CD4-positive, alpha-beta T cell treated with Interleukin-10 for 1 hour (primary cell): ENCODE measurements around the gene GTPBP1.

ENCODE experiments used
- DNase-seq: peaks from one replicate; pipeline ENCODE4 v3.0.0-alpha.2; 2020

The GTPBP1 gene

DNA sequence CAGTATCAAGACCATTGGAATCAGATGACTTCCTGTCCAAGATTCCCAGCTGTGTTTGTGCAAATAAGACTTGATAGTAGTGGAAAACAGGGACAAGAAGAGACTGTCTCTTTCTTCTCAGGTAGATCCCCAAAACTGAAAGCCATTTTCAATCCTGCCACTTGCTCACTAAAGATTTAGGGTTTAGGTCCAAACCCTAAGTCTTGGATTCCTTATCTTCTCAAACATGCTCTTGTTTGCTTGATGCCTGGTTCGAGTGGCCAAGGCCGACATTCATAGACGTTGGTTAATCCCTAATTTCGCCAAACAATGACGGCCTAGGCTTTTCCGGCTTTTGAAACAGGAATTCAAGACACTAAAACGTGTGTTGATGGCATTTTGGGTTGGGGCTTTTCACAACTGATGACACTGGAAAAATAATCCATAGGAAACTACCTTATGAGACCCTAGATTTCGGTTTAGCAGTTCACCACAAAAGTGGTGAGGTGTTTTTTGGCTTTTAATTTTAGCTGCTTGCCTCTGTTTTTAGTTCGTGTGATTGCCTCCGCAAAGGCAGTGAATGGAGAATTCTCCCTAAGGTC, 1.0 kb upstream of the GTPBP1 start:
- no peak for DNase-seq

DNA sequence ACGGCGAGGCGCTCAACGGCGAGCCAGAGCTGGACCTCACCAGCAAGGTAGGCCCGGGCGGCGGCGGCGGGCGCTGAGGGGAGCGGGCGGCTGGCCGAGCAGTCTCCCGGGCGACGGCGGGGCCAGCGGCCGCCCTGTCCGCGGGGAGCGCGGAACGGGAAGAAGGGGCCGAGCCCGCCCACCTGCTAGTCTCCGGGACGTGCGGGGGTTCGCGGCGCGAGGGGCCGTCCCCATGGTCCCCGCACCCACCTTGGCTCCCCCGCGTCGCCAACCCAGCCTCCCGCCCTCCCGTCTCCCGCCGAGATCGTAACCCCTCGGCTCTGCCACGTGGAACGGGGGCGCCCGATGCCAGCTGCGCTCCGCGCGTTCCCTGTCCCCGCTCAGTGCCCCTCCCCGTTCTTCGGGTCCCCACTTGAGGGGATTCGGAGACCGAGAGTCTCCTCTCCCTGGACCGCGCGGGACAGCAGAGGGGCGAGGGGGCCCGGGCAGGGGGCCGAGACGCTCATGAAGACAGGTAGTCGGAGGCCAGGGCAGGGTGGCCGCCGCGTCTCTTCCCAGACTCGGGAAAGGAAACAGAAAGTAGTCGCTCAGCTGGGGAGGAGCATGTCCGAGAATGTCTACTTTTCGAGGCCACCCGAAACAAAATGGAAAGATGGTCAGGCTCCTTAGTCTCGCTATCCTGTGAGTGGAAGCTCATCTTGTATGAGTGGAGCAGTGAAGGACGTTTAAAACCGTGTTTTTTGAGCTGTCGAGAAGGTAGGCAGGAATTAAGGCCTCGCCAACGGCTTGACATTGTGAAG, 557 bp downstream of the GTPBP1 start:
- DNase-seq: peak; percentile 49

DNA sequence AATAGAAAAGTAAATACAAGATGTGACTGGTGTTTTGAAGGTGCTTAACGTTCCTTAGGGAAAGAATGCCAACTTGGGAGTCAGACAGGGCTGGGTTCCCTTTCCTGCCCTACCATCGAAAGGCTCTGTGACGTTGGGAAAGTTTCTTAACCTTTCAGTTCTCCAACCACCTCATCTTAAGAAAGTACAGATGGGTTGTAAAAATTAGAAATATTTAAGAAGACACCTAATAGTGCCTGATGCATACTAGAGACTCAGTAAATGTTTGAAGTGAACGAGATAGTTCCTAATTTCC, 1.1 kb downstream of the GTPBP1 start:
- DNase-seq: no peak

DNA sequence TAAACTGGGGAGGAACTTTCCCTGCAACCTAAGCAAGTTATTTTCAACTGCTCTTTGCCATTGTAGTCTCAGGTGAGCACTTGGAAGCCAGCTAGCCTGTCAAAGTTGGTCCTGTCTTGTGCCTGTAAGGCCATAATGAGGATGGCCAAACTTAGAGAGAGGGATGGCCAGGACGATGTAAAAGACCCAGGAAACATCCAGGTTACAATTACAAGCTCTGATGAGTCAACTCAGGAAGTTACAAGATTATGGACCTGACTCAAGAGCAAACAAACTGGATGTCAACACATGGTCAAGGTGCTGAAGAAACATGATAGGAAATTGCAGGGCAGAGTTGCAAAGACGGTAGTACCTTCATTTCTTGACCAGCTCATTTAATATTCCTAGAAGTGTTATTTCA, 1.6 kb downstream of the GTPBP1 start:
- no peak for DNase-seq

DNA sequence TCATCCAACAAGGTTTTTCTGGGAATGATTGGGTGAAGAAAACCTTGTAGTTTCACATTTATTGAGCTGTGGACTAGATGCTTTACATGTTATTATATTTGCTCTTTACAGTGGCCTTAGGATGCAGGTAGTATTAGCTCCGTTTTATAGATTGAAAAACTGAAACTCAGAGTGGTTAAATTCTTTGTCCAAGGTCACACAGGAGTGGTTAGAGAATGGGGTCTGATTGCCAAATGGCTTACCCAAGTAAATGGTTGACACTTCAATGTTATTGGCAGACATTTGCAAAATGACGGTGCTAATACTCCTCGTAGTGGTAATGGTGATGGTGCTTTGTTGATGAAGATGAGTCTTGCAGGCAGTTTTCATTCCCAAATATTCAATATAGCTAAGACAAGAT, 2.2 kb downstream of the GTPBP1 start:
- DNase-seq: no peak

DNA sequence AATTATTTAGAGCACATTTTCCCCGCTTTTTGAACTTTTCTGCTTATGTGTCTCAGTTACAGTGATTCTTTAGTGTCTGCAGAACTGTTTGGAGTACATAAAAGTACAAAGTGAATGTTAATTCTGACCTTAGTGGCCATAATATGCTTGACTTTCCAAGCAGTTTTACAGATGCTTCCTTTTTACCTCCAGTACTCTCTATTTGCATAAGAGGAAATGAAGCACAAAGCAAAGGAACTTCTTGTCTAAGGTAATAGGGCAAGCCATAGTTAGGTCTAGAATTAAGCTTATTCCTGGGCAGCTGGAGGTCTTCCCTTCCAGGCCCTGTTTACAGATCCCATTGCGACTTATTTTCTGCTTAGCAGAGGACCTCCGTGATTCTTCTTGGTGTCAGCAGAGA, 3.6 kb downstream of the GTPBP1 start:
- DNase-seq: no peak

DNA sequence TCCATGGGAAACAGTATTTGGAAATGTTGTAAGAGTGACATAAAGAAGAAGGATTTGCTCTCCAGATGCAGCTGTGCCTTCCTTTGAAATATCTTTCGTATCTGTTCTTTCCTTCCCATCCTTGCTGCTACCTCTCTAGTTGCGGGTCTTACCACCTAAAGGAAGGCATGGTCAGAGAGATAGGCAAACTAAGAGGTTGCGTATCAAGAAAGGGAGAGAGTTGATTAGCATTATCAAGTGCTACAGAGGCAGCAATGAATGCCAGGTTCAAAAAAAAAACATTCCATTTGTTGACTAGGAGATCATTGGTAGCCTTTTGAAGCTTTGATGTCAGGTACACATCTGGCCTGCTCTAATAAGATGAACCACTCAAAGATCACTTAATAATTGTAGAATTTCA, 4.6 kb downstream of the GTPBP1 start:
- no peak for DNase-seq

DNA sequence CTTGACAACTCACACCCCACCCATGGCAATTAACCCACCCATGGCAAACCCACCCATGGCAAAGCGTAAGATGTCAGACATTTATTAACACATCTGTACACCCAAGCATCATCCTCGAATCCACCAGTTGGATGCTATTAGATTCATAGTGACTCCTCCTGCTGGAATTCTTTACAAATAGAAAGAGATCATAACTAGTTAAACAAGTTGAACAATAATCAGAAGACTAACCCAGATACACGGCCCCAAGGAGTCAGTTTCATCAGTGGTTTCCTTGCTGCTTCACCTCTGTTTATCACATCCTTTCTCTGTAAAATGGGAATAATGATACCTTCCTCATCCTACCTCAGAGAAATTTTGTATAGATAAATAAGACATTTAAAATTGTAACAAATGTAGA, 5.1 kb downstream of the GTPBP1 start:
- no peak for DNase-seq

DNA sequence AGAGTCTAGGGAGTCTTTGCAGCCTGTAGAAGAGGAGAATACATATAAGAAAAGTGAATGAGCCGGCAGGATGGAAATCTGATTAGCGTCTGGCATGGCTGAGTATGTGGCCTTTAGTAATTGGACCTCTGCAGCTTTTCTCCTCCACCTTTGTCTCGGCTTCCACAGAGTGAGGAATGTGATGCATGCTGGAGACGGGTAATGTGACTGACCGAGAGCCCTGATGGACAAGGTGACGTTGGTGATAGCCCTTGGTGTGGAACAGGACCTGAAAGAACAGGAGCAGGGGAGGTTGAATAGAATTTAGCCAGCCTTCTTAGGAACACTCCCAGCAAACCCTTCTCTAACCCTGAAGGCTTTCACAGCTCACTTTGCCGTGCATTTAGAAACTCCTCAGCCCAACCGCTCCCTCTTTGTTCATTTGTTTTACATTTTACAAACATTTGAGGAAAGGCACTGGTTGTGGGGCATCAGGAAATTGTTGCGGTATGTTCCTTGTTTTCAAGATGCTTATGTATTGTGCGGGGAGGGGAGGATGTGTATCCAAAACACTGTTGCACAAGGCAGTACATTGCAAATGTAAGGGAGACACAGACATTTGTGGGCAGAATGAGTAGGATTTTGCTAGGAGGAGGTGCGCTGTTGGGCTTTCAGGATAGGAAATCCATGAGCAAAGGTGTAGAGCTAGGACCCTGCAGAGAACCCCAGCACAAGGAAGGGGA, 6.9 kb downstream of the GTPBP1 start:
- no peak for DNase-seq

DNA sequence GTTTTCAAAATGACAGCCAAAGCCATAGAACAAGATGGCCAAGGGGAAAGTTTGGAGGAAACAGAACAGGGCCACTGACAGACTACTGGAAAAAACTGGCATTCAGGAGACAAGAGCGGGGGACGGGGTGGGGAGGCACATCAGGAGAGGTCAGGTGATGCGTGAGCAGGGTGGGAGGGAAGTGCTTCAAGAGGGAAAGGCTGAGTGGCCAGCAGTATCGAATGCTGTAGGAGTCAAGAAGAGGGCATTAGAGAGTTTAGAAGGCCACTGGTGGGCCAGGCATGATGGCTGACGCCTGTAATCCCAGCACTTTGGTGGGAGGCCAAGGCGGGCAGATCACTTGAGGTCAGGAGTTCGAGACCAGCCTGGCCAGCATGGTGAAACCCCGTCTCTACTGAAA, 8.2 kb downstream of the GTPBP1 start:
- DNase-seq: no peak

DNA sequence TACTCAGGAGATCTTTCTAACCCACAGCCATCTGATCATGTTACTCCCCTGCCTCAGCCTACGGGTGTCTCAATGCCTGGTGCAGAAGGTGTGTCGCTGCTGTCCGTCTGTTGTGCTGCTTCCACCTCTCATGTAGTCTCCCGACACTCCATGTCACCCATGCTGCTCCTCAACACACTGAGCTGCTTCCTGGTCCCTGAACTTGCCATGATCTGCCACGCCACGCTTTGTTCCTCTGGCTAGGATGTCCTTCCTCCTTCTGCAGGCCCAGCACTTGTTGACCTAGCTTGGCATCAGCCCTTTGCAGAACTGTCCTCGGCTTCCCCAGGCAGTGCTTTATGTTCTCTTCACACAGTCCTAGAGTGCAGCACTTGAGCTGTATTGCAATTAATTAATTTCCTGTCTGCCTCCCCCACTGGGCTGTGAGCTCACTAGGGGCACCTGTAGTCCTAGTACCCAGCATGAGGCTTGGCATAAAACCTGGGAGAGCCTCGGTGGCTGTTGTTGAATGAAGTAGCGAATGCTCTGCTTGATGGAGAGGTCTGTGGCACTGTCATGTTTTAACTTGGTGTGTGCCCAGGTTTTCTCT, 9.5 kb downstream of the GTPBP1 start:
- no peak for DNase-seq

DNA sequence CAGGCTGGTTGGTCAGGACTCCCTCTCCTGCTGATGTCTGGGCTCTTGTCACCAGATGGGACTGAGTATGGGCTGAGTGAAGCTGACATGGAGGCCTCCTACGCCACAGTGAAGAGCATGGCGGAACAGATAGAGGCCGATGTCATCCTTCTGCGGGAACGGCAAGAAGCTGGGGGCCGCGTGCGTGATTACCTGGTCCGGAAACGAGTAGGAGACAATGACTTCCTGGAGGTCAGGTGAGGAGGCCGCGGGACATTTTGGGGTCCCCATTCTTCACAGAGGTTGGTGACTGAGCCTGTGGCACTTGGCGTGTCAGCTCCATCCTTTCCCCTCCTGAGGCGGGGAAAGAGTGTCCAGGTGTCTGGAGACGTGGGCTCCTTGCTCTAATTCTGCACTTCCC, 10.1 kb downstream of the GTPBP1 start:
- DNase-seq: no peak

DNA sequence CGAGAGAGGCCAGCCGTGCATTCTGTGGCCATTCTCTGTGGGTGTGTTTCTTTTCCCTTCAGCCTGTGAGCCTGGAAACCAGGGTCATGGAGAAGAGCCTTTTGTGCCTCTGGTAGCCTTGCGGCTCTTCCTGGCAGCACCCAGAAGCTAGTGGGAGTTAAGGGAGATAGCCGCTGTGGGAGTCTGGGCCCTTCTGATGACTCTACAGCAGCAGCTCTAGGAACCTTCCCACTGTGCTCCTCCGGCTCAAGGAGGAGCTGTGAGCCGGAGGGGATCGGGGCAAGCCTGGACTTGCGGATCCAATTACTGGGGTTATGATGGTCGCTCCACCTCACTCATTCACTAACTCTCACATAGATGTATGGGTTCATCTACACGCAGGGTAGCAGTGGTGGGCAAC, 10.5 kb downstream of the GTPBP1 start:
- no peak for DNase-seq

DNA sequence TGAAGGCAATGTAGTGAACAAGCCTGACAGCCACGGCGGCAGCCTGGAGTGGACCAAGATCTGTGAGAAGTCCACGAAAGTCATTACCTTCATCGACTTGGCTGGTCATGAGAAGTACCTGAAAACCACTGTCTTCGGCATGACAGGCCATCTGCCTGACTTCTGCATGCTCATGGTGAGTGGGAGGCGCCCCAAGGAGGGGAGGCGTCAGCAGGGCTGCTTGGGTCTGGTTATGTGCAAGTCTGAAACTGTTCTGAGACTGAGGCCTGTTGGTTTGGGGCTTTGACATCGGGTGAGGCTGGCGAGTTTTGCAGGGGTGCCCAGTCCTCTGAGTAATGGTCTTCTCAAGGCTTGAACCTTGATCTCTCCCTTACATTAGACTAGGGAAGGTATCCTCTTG, 11.1 kb downstream of the GTPBP1 start:
- no peak for DNase-seq

DNA sequence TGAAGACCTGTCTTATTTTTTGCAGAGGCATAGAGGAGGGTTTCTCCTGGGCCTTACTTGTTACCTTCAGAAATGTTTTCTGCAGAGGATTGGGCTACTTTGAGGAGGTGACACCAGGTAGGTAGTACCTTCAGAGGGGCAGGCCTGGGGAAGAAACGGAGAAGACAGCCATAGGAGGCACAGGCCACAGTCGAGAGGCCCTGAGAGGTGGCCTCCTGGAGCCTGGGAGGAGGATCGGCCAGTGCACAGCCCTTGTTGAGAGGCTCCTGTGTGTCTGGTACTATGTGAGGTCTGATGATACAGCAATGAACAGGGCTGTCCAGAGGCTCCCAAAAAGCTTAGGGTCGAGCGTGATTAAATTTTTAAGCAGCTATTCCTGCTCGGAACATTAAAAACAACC, 11.5 kb downstream of the GTPBP1 start:
- no peak for DNase-seq

DNA sequence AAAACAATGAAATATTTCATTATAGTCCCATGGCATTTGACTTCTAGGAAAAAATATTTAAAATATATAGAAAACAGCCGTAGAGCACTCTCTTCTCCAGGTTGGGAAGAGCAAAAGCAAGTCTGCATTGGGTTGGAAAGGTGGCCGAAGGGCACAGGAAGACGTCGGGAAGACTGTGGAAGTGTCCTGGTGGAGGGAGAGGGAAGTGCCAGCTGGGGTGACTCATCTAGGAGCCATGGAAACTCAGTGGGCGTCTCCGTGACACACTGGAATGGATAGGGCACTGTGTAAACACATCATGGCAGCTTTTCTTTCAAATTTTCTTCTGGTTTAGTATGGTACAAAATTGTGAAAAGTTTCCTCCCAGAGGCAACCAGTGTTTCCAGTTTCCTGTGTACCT, 12.7 kb downstream of the GTPBP1 start:
- no peak for DNase-seq

DNA sequence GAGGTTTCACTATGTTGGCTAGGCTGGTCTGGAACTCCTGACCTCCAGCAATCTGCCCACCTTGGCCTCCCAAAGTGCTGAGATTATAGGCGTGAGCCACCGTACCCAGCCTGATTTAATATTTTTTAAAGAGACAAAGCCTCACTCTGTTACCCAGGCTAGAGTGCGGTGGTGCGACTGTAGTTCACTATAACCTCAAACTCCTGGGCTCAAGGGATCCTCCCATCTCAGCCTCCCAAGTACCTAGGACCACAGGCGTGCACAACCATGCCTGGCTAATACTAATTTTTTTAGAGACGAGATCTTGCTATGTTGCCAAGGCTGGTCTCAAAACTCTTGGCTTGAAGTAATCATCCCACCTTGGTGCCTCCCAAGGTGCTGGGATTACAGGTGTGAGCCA, 13.5 kb downstream of the GTPBP1 start:
- no peak for DNase-seq

DNA sequence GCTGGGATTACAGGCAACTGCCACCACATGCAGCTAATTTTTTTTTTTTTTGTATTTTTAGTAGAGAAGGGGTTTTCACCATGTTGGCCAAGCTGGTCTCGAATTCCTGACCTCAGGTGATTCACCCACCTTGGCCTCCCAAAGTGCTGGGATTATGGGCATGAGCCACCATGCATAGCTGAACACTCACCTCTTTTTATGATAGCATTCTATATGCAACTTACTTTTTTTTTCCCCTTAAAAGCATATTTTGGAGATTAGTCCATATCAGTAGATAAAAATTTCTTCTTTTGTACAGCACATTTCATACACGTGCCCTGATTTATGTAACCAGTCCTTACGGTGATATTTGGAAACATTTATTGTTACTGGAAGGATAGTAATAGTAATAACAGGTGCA, 14.6 kb downstream of the GTPBP1 start:
- no peak for DNase-seq

DNA sequence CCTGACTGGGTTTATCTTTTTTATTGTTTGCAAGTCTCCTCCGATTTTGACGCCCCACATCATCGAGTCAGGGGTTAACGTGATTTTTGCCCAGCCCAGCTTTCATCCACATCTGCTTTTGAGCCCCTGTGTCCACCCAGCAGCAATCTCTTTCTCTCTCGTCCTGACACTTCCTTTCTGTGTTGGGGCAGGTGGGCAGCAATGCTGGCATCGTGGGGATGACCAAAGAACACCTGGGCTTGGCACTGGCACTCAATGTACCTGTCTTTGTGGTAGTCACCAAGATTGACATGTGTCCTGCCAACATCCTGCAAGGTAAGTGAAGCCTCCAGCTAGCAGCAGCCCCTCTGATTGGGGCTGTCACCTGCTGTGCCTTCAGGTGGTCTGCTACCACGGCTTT, 15.8 kb downstream of the GTPBP1 start:
- DNase-seq: no peak

DNA sequence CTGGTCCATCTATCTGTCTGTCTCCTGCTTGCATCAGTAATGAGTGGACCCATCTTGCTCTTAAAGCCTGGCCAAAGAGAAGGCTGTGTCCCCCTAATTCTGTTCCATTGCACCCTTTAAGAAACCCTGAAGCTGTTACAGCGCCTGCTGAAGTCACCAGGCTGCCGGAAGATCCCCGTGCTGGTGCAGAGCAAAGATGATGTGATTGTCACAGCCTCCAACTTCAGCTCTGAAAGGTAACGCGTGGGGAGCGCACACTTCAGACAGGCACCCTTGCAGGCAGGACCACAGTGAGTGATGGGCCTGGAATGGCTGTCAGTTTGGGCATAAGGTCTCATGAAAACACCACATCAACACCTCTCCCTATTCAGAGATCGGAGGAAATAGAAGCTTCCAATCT, 18.4 kb downstream of the GTPBP1 start:
- no peak for DNase-seq

DNA sequence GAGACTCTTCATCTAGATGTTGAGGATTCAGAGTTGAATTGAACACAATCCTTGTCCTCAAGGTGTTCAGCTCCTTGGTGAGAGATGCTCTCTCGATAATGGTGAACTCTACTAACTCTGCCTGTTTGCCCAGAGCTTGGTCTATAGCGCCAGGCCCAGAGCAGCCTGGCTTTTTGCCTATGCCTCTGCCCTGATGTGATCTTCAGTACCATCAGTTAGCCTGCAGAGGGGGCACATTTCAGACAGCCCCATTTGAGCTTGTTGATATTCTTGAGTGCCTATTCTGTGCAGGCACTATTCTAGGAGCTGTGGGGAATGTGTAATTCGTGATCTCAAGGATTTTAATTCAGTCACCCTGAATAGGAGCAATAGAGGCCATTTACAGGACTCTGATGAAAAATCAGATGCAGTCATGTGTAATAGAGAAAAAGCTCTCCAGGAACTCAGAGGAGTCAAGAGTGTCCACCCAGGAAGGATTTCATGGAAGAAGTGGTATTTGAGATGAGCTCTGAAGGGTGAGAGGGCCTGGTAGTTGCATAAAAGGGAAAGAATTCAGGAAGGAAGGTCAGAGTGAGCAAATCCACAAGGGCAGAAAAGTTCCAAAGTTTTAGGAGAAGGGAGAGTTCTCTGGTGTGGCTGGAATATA, 19.3 kb downstream of the GTPBP1 start:
- DNase-seq: peak; percentile 62

DNA sequence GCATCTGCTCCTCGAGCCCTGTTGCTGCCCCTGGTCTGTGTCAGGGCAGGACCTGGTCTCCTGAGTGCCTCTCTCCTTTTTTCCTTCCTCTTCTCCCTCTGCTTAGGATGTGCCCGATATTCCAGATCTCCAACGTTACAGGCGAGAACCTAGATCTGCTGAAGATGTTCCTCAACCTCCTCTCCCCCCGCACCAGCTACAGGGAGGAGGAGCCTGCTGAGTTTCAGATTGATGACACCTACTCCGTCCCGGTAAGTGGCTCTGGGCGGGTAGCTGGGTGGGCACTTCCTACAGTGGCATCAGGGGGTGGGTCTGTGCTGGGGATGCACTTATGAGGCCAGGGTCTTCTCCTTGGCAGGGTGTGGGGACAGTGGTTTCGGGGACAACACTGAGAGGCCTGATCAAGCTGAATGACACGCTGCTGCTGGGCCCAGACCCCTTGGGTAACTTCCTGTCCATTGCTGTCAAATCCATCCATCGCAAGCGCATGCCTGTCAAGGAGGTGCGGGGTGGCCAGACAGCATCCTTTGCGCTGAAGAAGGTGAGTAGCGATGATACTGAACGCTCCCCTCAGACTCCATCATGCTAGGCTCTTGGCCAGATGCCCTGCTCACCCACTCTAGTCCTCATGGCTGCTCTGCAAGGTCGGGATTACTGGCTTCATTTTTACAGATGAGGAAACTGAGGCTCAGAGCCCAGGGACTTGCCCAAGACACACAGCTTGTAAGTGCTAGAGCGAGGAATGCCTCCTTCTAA, 20.3 kb downstream of the GTPBP1 start:
- no peak for DNase-seq

DNA sequence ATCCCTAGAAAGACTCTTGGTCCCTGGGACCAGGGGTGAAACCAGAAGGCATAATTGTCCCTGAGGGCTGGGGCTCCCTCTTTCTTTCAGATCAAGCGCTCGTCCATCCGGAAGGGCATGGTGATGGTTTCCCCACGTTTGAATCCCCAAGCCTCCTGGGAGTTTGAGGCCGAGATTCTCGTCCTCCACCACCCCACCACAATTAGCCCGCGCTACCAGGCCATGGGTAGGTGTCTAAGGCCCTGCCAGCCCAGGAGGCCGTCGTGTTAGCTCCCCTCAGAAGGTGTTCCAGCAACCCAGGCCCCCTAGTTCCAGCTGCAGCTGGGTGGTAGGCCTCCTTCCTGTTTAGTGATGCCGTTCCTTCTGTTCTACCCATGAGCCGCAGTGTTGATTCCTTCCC, 21.4 kb downstream of the GTPBP1 start:
- no peak for DNase-seq
